Panc1 (cell line): ENCODE results near the gene AP2B1. TPM values are rescaled to one million over a fixed set of nuclear protein-coding genes. Genes with fewer than 3 reads are reported as not detected.

Source experiments
- ATAC-seq: fragments of 200-7000 bp; cut with Tn5 transposase; 2 replicates; pipeline ENCODE4 v1.9.1; 2020; ENCODE audit warnings: mild to moderate bottlenecking, moderate library complexity
- BruUV-seq: library from RNA; stranded (reverse); fragments of 400-500 nt; replicated peaks from 2 replicates; lab custom pipeline; 2021; lab: Mats Ljungman, UMichigan
- CTCF ChIA-PET: fragments of 300-600 bp; sonication (Branson Sonifier 250); formaldehyde crosslinking; loops from one replicate; lab custom pipeline; 2022; ENCODE audit warnings: antibody characterized with exemption; lab: Charles Lee
- POLR2A ChIA-PET: fragments of 300-600 bp; sonication (Branson Sonifier 250); formaldehyde crosslinking; loops from one replicate; lab custom pipeline; 2022; ENCODE audit warnings: antibody characterized with exemption; lab: Charles Lee
- DNase-seq: peaks from one replicate; pipeline ENCODE4 v3.0.0-alpha.2; 2010; ENCODE audit warnings: low read depth, low spot score
- H3K27ac ChIP-seq: 2 replicates; pipeline ENCODE4 v1.5.1; 2011; ENCODE audit warnings: mild to moderate bottlenecking, low read length, inconsistent platforms
- H3K27me3 ChIP-seq: fragments of 200-500 bp; sonication (Bioruptor generic); 2 replicates; pipeline ENCODE4 v1.6.0; 2014; ENCODE audit warnings: low read length, inconsistent platforms; ENCODE audit not compliant: control insufficient read depth, insufficient read depth
- H3K36me3 ChIP-seq: fragments of 200-500 bp; sonication (Bioruptor generic); 2 replicates; pipeline ENCODE4 v1.5.1; 2014; ENCODE audit warnings: inconsistent platforms, mild to moderate bottlenecking, low read length, moderate library complexity; ENCODE audit not compliant: control insufficient read depth, insufficient read depth
- H3K4me1 ChIP-seq: 2 replicates; pipeline ENCODE4 v1.5.1; 2011; ENCODE audit warnings: inconsistent platforms, mild to moderate bottlenecking, low read length, moderate library complexity; ENCODE audit not compliant: control insufficient read depth, insufficient read depth
- H3K4me3 ChIP-seq, 2 experiments: 2 replicates each; pipeline ENCODE4 v1.5.1; 2011 to 2012; ENCODE audit warnings: low read depth in 2 of 2, low read length in 2 of 2, mild to moderate bottlenecking in 2 of 2, inconsistent platforms in 1 of 2, moderate library complexity in 1 of 2
- H3K9me3 ChIP-seq: fragments of 200-500 bp; sonication (Bioruptor generic); 2 replicates; pipeline ENCODE4 v1.5.1; 2014; ENCODE audit warnings: low read depth, mild to moderate bottlenecking, inconsistent platforms, low read length, moderate library complexity; ENCODE audit not compliant: control insufficient read depth, insufficient read depth
- CTCF ChIP-seq: fragments of 450-650 bp; IDR thresholded peaks from 2 replicates; pipeline ENCODE4 v1.5.1; 2017; ENCODE audit warnings: mild to moderate bottlenecking
- POLR2AphosphoS5 ChIP-seq: IDR thresholded peaks from 2 replicates; pipeline ENCODE4 v1.6.1; 2012; ENCODE audit warnings: mild to moderate bottlenecking, low read depth, low read length, moderate library complexity
- SIN3A ChIP-seq: IDR thresholded peaks from 2 replicates; pipeline ENCODE4 v1.6.1; 2012; ENCODE audit warnings: low read depth, mild to moderate bottlenecking, low read length, moderate library complexity, borderline replicate concordance; ENCODE audit not compliant: insufficient read depth
- TCF7L2 ChIP-seq: IDR thresholded peaks from 2 replicates; pipeline ENCODE4 v1.6.1; 2011; ENCODE audit warnings: mild to moderate bottlenecking, low read depth, low read length, inconsistent platforms
- in situ Hi-C: cut with HindIII; loops from 2 replicates; pipeline ENCODE4 v1.10.0; 2016; ENCODE audit warnings: low sequenced_read_pairs, low pct_unique_long_range_greater_than_20kb
- intact Hi-C: fragments of 100-400 bp; cut with micrococcal nuclease; formaldehyde crosslinking; loops from one replicate; pipeline ENCODE4 v1.10.0; 2022; ENCODE audit not compliant: unreplicated experiment
- total RNA-seq: library from RNA; stranded (reverse); gene quantifications from one replicate; pipeline ENCODE4 v1.2.1, GENCODE V29; 2021; ENCODE audit not compliant: unreplicated experiment
- TF ChIP-seq, protein P1 (sequence below), 2 experiments: IDR thresholded peaks; 2 replicates each; pipeline ENCODE4 v1.6.1; 2011 to 2012; ENCODE audit warnings: low read depth in 2 of 2, control low read depth in 1 of 2, low read length in 1 of 2, mild to moderate bottlenecking in 1 of 2, moderate library complexity in 1 of 2; ENCODE audit not compliant: insufficient read depth in 1 of 2

The AP2B1 gene
- total RNA-seq, 1 experiment from 2014 or later = 446 TPM

DNA sequence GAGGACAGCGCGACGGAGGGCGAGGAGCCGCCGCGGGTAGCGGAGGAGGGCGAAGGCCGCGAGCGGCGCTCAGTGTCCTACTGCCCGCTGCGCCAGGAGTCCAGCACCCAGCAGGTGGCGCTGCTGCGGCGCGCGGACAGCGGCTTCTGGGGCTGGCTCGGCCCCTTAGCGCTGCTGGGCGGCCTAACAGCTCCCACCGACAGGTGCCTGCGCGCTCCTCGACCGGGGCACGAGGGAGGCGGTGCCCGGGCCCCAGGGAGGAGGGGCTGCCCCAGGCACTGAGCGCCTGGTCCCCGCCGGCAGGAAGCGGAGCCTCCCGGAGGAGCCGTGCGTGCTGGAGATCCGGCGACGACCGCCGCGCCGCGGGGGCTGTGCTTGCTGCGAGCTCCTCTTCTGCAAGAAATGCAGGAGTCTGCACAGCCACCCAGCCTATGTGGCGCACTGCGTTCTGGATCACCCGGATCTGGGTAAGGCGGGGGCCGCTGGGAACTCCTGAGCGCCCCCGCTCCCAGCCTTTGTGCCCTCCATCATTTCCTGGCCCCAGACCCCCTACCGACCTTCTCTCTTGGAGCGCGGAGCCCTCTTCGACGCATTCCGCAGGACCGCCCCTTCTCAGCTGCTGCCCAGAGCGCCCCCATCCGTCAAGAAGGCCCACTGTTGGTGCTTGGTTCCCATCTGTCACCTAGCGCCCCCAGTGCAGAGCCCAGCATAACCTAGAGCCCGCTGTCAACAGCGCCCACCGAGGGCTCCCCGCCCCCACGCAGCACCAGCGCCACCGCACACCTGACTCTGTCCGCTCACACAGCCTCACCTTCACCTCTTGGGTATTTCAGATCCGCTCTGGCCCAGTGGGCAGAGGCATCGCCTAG is 177.2 kb downstream of the AP2B1 start:
- CTCF ChIA-PET = interaction anchor here (0.6 to 3.2 kb wide), 14 partner anchors 10 to 244 kb away, joined by 3 to 37 read pairs (median 5); partner anchors contain the start of gene TAF15
- Histone ChIP-seq H3K9me3 (no peaks in the 10 kb centered on the region), H3K36me3 (no peaks in the 10 kb centered on the region), H3K27ac (no peak overlapping the region), H3K4me3 (peak overlapping the region; percentile 46 to 64), H3K27me3 (peaks cover 3% of the 10 kb centered on the region; the same call in 1 of the 2 replicates), H3K4me1 (peaks cover 4% of the 10 kb centered on the region; the same call in 1 of the 2 replicates)
- POLR2A ChIA-PET = interaction anchor here (0.5 to 0.8 kb wide), 3 partner anchors 44 to 157 kb away, joined by 3 to 4 read pairs (median 3); partner anchors contain the start of gene TAF15
- in situ Hi-C loops = no loop called here
- ATAC-seq (peak; percentile 98), DNase-seq (peak; percentile 43)
- TF ChIP-seq SIN3A (peak; percentile 37; the same call in 1 of the 2 replicates), TCF7L2 (no peak), CTCF (peak; percentile 97), POLR2AphosphoS5 (no peak; the same call in 1 of the 2 replicates)
- TF ChIP-seq, protein P1, sequence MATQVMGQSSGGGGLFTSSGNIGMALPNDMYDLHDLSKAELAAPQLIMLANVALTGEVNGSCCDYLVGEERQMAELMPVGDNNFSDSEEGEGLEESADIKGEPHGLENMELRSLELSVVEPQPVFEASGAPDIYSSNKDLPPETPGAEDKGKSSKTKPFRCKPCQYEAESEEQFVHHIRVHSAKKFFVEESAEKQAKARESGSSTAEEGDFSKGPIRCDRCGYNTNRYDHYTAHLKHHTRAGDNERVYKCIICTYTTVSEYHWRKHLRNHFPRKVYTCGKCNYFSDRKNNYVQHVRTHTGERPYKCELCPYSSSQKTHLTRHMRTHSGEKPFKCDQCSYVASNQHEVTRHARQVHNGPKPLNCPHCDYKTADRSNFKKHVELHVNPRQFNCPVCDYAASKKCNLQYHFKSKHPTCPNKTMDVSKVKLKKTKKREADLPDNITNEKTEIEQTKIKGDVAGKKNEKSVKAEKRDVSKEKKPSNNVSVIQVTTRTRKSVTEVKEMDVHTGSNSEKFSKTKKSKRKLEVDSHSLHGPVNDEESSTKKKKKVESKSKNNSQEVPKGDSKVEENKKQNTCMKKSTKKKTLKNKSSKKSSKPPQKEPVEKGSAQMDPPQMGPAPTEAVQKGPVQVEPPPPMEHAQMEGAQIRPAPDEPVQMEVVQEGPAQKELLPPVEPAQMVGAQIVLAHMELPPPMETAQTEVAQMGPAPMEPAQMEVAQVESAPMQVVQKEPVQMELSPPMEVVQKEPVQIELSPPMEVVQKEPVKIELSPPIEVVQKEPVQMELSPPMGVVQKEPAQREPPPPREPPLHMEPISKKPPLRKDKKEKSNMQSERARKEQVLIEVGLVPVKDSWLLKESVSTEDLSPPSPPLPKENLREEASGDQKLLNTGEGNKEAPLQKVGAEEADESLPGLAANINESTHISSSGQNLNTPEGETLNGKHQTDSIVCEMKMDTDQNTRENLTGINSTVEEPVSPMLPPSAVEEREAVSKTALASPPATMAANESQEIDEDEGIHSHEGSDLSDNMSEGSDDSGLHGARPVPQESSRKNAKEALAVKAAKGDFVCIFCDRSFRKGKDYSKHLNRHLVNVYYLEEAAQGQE (IDR thresholded peaks at IDR 0.05; ENCODE audit: insufficient read depth in 1 of 2, low read depth in 2 of 2, low read length in 1 of 2) = peak in 1 of 2 experiments; percentile 73; a peak in 1 of 4 replicates
- intact Hi-C loops = no loop called here
- no TSS peak for BruUV-seq

- TF ChIP-seq, protein P1 (IDR thresholded peaks at IDR 0.05; ENCODE audit: insufficient read depth in 1 of 2, low read depth in 2 of 2, low read length in 1 of 2) = no peak
- TF ChIP-seq TCF7L2 = no peak
- TF ChIP-seq POLR2AphosphoS5 = no peak
- TF ChIP-seq CTCF = no peak
- TF ChIP-seq SIN3A = no peak
- in situ Hi-C loops = no loop called here
- Histone ChIP-seq H3K9me3 (no peaks in the 10 kb centered on the region), H3K27ac (no peak overlapping the region), H3K27me3 (peaks cover 3% of the 10 kb centered on the region; the same call in 1 of the 2 replicates), H3K4me3 (no peak overlapping the region), H3K4me1 (peaks cover 4% of the 10 kb centered on the region; the same call in 1 of the 2 replicates), H3K36me3 (no peaks in the 10 kb centered on the region)
- intact Hi-C loops = no loop called here
- ATAC-seq (no peak), DNase-seq (no peak)
- BruUV-seq = no TSS peak
- CTCF ChIA-PET = interaction anchor here (1.1 to 3.2 kb wide), 5 partner anchors 17 to 43 kb away, joined by 3 to 35 read pairs (median 7); partner anchors contain the start of gene TAF15
- POLR2A ChIA-PET = no interaction called here
Observed at GRCh38 chr17:35765086-35765710, 178.1 kb downstream of the AP2B1 start.
